Measurements from ENCODE around the gene DBX1. TPM values are rescaled to one million over a fixed set of nuclear protein-coding genes. Genes with fewer than 3 reads are reported as not detected.

DBX1 gene
- total and polyA plus RNA-seq, 2 donors = not detected

- H3K4me1 ChIP-seq (ENCODE audit: control insufficient read depth in 2 of 2, insufficient read depth in 2 of 2, low read length in 2 of 2) = peaks cover 4 to 5% of the 10 kb centered on the region in 2 donors
- H3K9me3 ChIP-seq (ENCODE audit: control insufficient read depth in 2 of 2, insufficient read depth in 1 of 2, low read length in 1 of 2) = peaks cover 5 to 12% of the 10 kb centered on the region in 2 donors
- H3K27me3 ChIP-seq (ENCODE audit: control insufficient read depth in 2 of 2, insufficient read depth in 1 of 2, low read length in 1 of 2) = peaks cover 65 to 82% of the 10 kb centered on the region in 2 donors
- DNase-seq (ENCODE audit: low read depth in 6 of 9, low spot score in 9 of 9) = peak in 4 of 9 donors; percentile 10 to 58 (median 24)
- H3K4me3 ChIP-seq (ENCODE audit: low read length in 2 of 2) = peak overlapping the region; percentile 27 to 41
- H3K36me3 ChIP-seq (ENCODE audit: control insufficient read depth in 2 of 2, insufficient read depth in 2 of 2, low read length in 1 of 2) = no peaks in the 10 kb centered on the region
- WGBS = 5% methylated on average over 51 of the region's 51 CpGs
- no peak overlapping the region for H3K27ac ChIP-seq (ENCODE audit: low read depth in 1 of 2, low read length in 1 of 2)
Measured at GRCh38 chr11:20156280-20156875, 3.9 kb downstream of the DBX1 start.

- H3K36me3 ChIP-seq (ENCODE audit: control insufficient read depth in 2 of 2, insufficient read depth in 2 of 2, low read length in 1 of 2) = no peaks in the 10 kb centered on the region
- H3K4me3 ChIP-seq (ENCODE audit: low read length in 2 of 2) = no peak overlapping the region
- H3K27me3 ChIP-seq (ENCODE audit: control insufficient read depth in 2 of 2, insufficient read depth in 1 of 2, low read length in 1 of 2) = peaks cover 60 to 79% of the 10 kb centered on the region in 2 donors
- H3K27ac ChIP-seq (ENCODE audit: low read depth in 1 of 2, low read length in 1 of 2) = no peak overlapping the region
- WGBS = 6% methylated on average over 19 of the region's 19 CpGs
- peaks cover 4 to 5% of the 10 kb centered on the region in 2 donors for H3K4me1 ChIP-seq (ENCODE audit: control insufficient read depth in 2 of 2, insufficient read depth in 2 of 2, low read length in 2 of 2)
- DNase-seq (ENCODE audit: low read depth in 6 of 9, low spot score in 9 of 9) = peak in 1 of 9 donors; percentile 2
- peaks cover 5 to 12% of the 10 kb centered on the region in 2 donors for H3K9me3 ChIP-seq (ENCODE audit: control insufficient read depth in 2 of 2, insufficient read depth in 1 of 2, low read length in 1 of 2)
Measured at GRCh38 chr11:20155683-20156279, 4.5 kb downstream of the DBX1 start.

GRCh38 chr11:20154381-20154780, 5.9 kb downstream of the DBX1 start:
- H3K27ac ChIP-seq (ENCODE audit: low read depth in 1 of 2, low read length in 1 of 2) = no peak overlapping the region
- H3K27me3 ChIP-seq (ENCODE audit: control insufficient read depth in 2 of 2, insufficient read depth in 1 of 2, low read length in 1 of 2) = peaks cover 51 to 70% of the 10 kb centered on the region in 2 donors
- no peak for DNase-seq (ENCODE audit: low read depth in 6 of 9, low spot score in 9 of 9)
- no peaks in the 10 kb centered on the region for H3K36me3 ChIP-seq (ENCODE audit: control insufficient read depth in 2 of 2, insufficient read depth in 2 of 2, low read length in 1 of 2)
- peaks cover 3 to 12% of the 10 kb centered on the region in 2 donors for H3K9me3 ChIP-seq (ENCODE audit: control insufficient read depth in 2 of 2, insufficient read depth in 1 of 2, low read length in 1 of 2)
- WGBS = 96% methylated on average over 1 of the region's 1 CpG
- H3K4me3 ChIP-seq (ENCODE audit: low read length in 2 of 2) = no peak overlapping the region
- H3K4me1 ChIP-seq (ENCODE audit: control insufficient read depth in 2 of 2, insufficient read depth in 2 of 2, low read length in 2 of 2) = peaks cover 4 to 5% of the 10 kb centered on the region in 2 donors

GRCh38 chr11:20138707-20139106, 21.6 kb downstream of the DBX1 start:
- DNase-seq (ENCODE audit: low read depth in 6 of 9, low spot score in 9 of 9) = no peak
- Histone ChIP-seq H3K27ac (ENCODE audit: low read depth in 1 of 2, low read length in 1 of 2) (no peak overlapping the region), H3K4me1 (ENCODE audit: control insufficient read depth in 2 of 2, insufficient read depth in 2 of 2, low read length in 2 of 2) (no peaks in the 10 kb centered on the region), H3K36me3 (ENCODE audit: control insufficient read depth in 2 of 2, insufficient read depth in 2 of 2, low read length in 1 of 2) (no peaks in the 10 kb centered on the region), H3K4me3 (ENCODE audit: low read length in 2 of 2) (no peak overlapping the region), H3K9me3 (ENCODE audit: control insufficient read depth in 2 of 2, insufficient read depth in 1 of 2, low read length in 1 of 2) (no peaks in the 10 kb centered on the region), H3K27me3 (ENCODE audit: control insufficient read depth in 2 of 2, insufficient read depth in 1 of 2, low read length in 1 of 2) (peaks cover 2 to 5% of the 10 kb centered on the region in 2 donors)
- 90% methylated on average over 4 of the region's 4 CpGs for WGBS

GRCh38 chr11:20137637-20138036, 22.6 kb downstream of the DBX1 start:
- no peak for DNase-seq (ENCODE audit: low read depth in 6 of 9, low spot score in 9 of 9)
- Histone ChIP-seq H3K27ac (ENCODE audit: low read depth in 1 of 2, low read length in 1 of 2) (no peak overlapping the region), H3K9me3 (ENCODE audit: control insufficient read depth in 2 of 2, insufficient read depth in 1 of 2, low read length in 1 of 2) (no peaks in the 10 kb centered on the region), H3K4me1 (ENCODE audit: control insufficient read depth in 2 of 2, insufficient read depth in 2 of 2, low read length in 2 of 2) (no peaks in the 10 kb centered on the region), H3K27me3 (ENCODE audit: control insufficient read depth in 2 of 2, insufficient read depth in 1 of 2, low read length in 1 of 2) (peaks cover 2 to 13% of the 10 kb centered on the region in 2 donors), H3K4me3 (ENCODE audit: low read length in 2 of 2) (no peak overlapping the region), H3K36me3 (ENCODE audit: control insufficient read depth in 2 of 2, insufficient read depth in 2 of 2, low read length in 1 of 2) (no peaks in the 10 kb centered on the region)

GRCh38 chr11:20134991-20135736, 25.1 kb downstream of the DBX1 start:
- Histone ChIP-seq H3K27me3 (ENCODE audit: control insufficient read depth in 2 of 2, insufficient read depth in 1 of 2, low read length in 1 of 2) (peaks cover 4 to 35% of the 10 kb centered on the region in 2 donors), H3K27ac (ENCODE audit: low read depth in 1 of 2, low read length in 1 of 2) (no peak overlapping the region), H3K4me1 (ENCODE audit: control insufficient read depth in 2 of 2, insufficient read depth in 2 of 2, low read length in 2 of 2) (peaks cover 0 to 6% of the 10 kb centered on the region in 2 donors), H3K36me3 (ENCODE audit: control insufficient read depth in 2 of 2, insufficient read depth in 2 of 2, low read length in 1 of 2) (no peaks in the 10 kb centered on the region), H3K9me3 (ENCODE audit: control insufficient read depth in 2 of 2, insufficient read depth in 1 of 2, low read length in 1 of 2) (no peaks in the 10 kb centered on the region), H3K4me3 (ENCODE audit: low read length in 2 of 2) (no peak overlapping the region)
- WGBS = 85% methylated on average over 5 of the region's 5 CpGs
- no peak for DNase-seq (ENCODE audit: low read depth in 6 of 9, low spot score in 9 of 9)

GRCh38 chr11:20132667-20133039, 27.6 kb downstream of the DBX1 start:
- H3K27me3 ChIP-seq (ENCODE audit: control insufficient read depth in 2 of 2, insufficient read depth in 1 of 2, low read length in 1 of 2) = peaks cover 4 to 36% of the 10 kb centered on the region in 2 donors
- peaks cover 0 to 6% of the 10 kb centered on the region in 2 donors for H3K4me1 ChIP-seq (ENCODE audit: control insufficient read depth in 2 of 2, insufficient read depth in 2 of 2, low read length in 2 of 2)
- WGBS = 41% methylated on average over 8 of the region's 8 CpGs
- no peaks in the 10 kb centered on the region for H3K36me3 ChIP-seq (ENCODE audit: control insufficient read depth in 2 of 2, insufficient read depth in 2 of 2, low read length in 1 of 2)
- H3K4me3 ChIP-seq (ENCODE audit: low read length in 2 of 2) = no peak overlapping the region
- DNase-seq (ENCODE audit: low read depth in 6 of 9, low spot score in 9 of 9) = no peak
- H3K27ac ChIP-seq (ENCODE audit: low read depth in 1 of 2, low read length in 1 of 2) = no peak overlapping the region
- H3K9me3 ChIP-seq (ENCODE audit: control insufficient read depth in 2 of 2, insufficient read depth in 1 of 2, low read length in 1 of 2) = no peaks in the 10 kb centered on the region

GRCh38 chr11:20131788-20132666, 28.2 kb downstream of the DBX1 start:
- peaks cover 4 to 36% of the 10 kb centered on the region in 2 donors for H3K27me3 ChIP-seq (ENCODE audit: control insufficient read depth in 2 of 2, insufficient read depth in 1 of 2, low read length in 1 of 2)
- peak in 4 of 9 donors; percentile 12 to 64 (median 50) for DNase-seq (ENCODE audit: low read depth in 6 of 9, low spot score in 9 of 9)
- H3K27ac ChIP-seq (ENCODE audit: low read depth in 1 of 2, low read length in 1 of 2) = no peak overlapping the region
- peaks cover 0 to 6% of the 10 kb centered on the region in 2 donors for H3K4me1 ChIP-seq (ENCODE audit: control insufficient read depth in 2 of 2, insufficient read depth in 2 of 2, low read length in 2 of 2)
- no peaks in the 10 kb centered on the region for H3K9me3 ChIP-seq (ENCODE audit: control insufficient read depth in 2 of 2, insufficient read depth in 1 of 2, low read length in 1 of 2)
- no peaks in the 10 kb centered on the region for H3K36me3 ChIP-seq (ENCODE audit: control insufficient read depth in 2 of 2, insufficient read depth in 2 of 2, low read length in 1 of 2)
- WGBS = 14% methylated on average over 51 of the region's 51 CpGs
- peak overlapping the region; percentile 17 to 28 for H3K4me3 ChIP-seq (ENCODE audit: low read length in 2 of 2)
